Erythroblast (primary cell): Measurements from ENCODE around the gene MS4A6E.

Experiments
- DNase-seq, 2 experiments: peaks; one replicate each; lab custom pipeline; 2025; lab: John Stamatoyannopoulos, UW
- GATA1 ChIP-seq: IDR thresholded peaks from 2 replicates; pipeline ENCODE4 v1.6.1; 2011; ENCODE audit warnings: low read depth, mild to moderate bottlenecking, control low read depth, low read length, moderate library complexity
- POLR2A ChIP-seq: IDR thresholded peaks from 2 replicates; pipeline ENCODE4 v1.6.1; 2011; ENCODE audit warnings: mild to moderate bottlenecking, low read length

The MS4A6E gene

GRCh38 chr11:60314635-60315321 is 12.3 kb upstream of the MS4A6E start:
- DNase-seq, result no peak
- TF ChIP-seq GATA1 (no peak), POLR2A (no peak)

GRCh38 chr11:60315871-60316270 is 11.2 kb upstream of the MS4A6E start:
- no peak for DNase-seq

GRCh38 chr11:60316317-60316716 is 10.7 kb upstream of the MS4A6E start:
- TF ChIP-seq GATA1 (no peak), POLR2A (no peak)
- no peak for DNase-seq

More at GRCh38 chr11:60315871-60316270, 11.2 kb upstream of the MS4A6E start:
- TF ChIP-seq POLR2A (no peak), GATA1 (no peak)

GRCh38 chr11:60318726-60319125 is 8.3 kb upstream of the MS4A6E start:
- DNase-seq, result no peak
- TF ChIP-seq GATA1 (no peak), POLR2A (no peak)

GRCh38 chr11:60321051-60321450 is 6.0 kb upstream of the MS4A6E start:
- no peak for DNase-seq
- no peak for TF ChIP-seq POLR2A
- no peak for TF ChIP-seq GATA1

GRCh38 chr11:60328460-60328859 is 1.4 kb downstream of the MS4A6E start:
- DNase-seq, result no peak
- TF ChIP-seq GATA1, result no peak
- TF ChIP-seq POLR2A, result no peak

GRCh38 chr11:60332846-60333245 is 5.8 kb downstream of the MS4A6E start:
- DNase-seq, result no peak

GRCh38 chr11:60334005-60334620 is 7.1 kb downstream of the MS4A6E start:
- DNase-seq, result peak; percentile 47 to 67

More at GRCh38 chr11:60332846-60333245, 5.8 kb downstream of the MS4A6E start:
- TF ChIP-seq GATA1, result no peak

GRCh38 chr11:60336767-60337391 is 9.8 kb downstream of the MS4A6E start:
- TF ChIP-seq POLR2A (no peak), GATA1 (no peak)
- DNase-seq, result no peak

More at GRCh38 chr11:60334005-60334620, 7.1 kb downstream of the MS4A6E start:
- TF ChIP-seq GATA1, result no peak
- no peak for TF ChIP-seq POLR2A

GRCh38 chr11:60338053-60338452 is 11.0 kb downstream of the MS4A6E start:
- DNase-seq, result no peak
- no peak for TF ChIP-seq POLR2A
- no peak for TF ChIP-seq GATA1

- DNase-seq, result no peak
- no peak for TF ChIP-seq GATA1
- TF ChIP-seq POLR2A, result no peak
These were observed 12.3 kb downstream of the MS4A6E start for GRCh38 chr11:60339356-60339755.

GRCh38 chr11:60343094-60343704 is 16.1 kb downstream of the MS4A6E start:
- no peak for TF ChIP-seq GATA1
- TF ChIP-seq POLR2A, result no peak
- peak; percentile 16 to 33 for DNase-seq

GRCh38 chr11:60344146-60344545 is 17.1 kb downstream of the MS4A6E start:
- TF ChIP-seq GATA1, result no peak
- no peak for TF ChIP-seq POLR2A
- no peak for DNase-seq

GRCh38 chr11:60345489-60345888 is 18.4 kb downstream of the MS4A6E start:
- TF ChIP-seq POLR2A (no peak), GATA1 (no peak)
- DNase-seq, result peak; percentile 18 to 39
